GM19351 (cell line): ENCODE measurements around the gene ANAPC1.
"Not testable (repeated sequence)": the region's sequence is repeated elsewhere in the genome, so short reads cannot be mapped to it uniquely, and the experiment has no call there.

Experiments used
- ATAC-seq: cut with Tn5 transposase; IDR thresholded peaks from one replicate; pipeline ENCODE4 v1.9.1; 2021; ENCODE audit warnings: mild to moderate bottlenecking, moderate library complexity; ENCODE audit not compliant: unreplicated experiment

The ANAPC1 gene

DNA sequence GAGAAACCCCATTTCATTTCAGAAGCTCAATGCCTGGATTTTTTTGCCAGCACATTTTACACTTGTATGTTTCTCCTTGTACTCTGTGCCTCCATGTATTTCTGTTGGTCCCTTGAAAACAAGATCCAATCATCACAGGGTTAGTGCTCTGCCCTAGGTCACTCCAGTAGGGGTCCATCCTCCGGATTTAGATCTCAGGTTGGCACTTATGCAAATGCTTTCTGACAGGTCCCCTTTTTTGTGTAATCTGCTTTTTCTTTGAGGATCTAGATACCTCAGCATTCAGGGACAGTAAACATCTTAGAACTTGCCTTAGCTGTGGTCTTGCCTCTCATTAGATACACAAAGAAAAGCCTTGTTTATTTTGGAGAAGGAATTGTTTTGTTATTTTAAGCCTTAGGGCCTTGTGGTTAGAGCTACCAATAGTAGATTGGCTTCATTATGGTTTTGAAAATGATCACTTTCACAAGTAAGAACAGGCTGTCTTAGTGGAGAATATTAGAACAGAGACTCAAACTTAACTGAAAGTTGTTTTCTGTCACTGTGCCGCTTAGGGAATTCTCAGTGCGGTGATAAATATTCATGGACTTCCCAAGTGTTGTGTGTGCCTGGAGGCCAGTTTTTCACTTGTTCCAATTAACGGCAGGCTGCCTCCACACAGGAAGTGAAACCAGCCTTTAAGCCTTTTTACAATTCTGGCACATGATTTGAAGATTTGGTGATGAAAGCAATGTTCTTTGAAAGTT, 22.2 kb upstream of the ANAPC1 start:
- ATAC-seq, result no peak

DNA sequence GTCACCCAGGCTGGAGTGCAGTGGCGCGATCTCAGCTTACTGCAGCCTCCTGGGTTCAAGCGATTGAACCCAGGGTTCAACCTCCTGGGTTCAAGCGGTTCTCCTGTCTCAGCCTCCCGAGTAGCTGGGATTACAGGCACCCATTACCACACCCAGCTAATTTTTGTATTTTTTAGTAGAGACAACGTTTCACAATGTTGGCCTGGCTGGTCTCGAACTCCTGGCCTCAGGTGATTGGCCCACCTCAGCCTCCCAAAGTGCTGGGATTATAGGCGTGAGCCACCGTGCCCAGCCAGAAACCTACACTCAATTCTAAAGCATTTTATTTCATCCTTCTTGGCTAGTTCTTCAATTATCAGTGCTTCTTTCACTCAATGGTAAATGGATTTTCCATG, 21.5 kb upstream of the ANAPC1 start:
- not testable (repeated sequence) for ATAC-seq

DNA sequence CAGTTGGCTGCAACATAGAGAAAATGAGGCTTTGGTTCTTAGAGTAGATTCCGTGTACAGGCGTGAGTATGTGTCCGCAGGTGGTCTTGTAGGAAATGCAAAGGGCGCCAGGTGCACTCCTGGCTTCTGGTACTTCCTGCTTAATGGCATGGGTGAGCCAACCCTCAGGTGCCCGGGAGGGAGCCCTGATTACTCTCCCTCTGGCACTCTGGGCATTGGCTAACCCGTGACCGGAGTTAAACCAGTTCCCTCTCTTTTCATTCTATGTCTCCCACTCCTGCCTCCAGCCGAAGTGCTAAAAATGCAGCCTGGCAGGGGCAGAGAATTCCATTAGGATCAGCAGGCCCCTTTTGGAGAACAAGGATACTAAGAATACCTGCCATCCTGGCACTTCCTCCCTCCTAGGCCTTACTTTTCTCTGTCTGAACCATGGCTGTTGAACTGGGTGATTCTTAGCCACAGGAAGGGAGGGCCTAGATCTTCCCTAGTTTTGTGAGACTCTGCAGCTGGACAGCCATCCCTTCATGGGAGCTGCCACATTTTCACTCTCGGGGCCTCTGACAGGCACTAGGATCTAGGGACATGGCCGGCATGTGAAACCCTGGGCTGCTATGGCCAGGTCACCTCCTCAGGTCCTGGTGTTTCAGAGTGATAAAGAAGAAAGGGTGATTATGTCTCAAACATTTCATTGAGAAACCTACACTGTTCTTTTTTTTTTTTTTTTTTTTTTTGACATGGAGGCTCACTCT, 20.9 kb upstream of the ANAPC1 start:
- no peak for ATAC-seq

DNA sequence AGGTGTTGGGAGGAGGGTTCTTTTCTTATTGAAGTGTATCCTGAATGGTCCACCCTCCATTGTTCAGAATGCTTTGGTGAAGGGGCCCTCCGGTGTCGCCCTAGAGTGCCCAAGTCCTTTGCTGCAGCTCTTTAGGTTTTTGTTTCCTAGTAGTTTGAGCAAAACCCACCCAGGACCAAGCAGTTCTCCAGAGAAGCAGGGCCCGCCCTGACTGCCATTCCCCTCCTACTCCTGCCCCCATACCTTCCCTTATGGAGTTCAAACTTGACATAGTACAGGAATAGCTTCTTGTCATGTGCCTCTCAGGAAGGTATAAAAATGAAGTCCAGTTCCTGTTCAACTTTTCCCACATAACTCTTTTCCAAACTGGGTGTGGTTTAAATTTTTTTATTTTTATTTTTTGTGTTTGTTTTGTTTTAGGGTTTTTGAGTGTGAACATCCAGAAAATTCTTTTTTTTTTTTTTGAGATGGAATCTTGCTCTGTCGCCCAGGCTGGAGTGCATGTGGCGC, 20.0 kb upstream of the ANAPC1 start:
- ATAC-seq, result no peak

DNA sequence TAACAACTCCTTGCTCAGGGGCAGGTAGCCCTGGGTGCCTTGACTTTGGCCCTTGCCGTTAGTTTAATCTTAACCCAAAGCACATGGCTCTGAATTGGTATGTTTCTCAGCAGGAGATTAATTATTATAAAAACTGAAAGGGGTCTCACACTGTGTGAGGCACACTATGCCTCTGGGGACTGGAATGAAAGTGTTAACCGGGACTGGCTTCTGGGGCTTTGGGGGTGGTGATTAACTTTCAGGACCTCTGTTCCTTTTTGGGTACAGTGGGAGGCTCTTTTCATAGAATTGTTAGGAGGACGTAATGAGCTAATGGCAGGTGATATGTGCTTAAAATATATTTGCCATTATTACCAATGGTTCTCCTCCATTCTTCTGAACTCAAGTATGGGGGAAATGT, 19.5 kb upstream of the ANAPC1 start:
- no peak for ATAC-seq

DNA sequence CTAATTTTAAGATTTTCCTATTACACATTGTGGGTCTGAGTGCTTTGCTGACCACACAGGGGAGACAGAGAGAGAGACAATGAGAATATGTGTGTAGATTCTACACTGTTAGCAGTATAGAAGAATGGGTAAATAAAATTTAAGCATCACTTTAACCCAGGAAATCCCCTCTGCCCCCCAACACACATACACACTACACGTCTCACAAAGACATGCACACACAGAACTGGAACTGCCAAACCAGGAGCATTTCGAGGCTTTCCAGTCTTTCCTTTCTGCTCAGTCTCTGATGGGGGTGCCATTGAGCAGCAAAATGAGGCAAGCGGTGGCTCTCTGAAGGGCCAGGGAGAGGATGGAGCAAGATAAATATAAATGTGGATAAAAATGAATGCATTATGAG, 16.9 kb upstream of the ANAPC1 start:
- ATAC-seq, result no peak

DNA sequence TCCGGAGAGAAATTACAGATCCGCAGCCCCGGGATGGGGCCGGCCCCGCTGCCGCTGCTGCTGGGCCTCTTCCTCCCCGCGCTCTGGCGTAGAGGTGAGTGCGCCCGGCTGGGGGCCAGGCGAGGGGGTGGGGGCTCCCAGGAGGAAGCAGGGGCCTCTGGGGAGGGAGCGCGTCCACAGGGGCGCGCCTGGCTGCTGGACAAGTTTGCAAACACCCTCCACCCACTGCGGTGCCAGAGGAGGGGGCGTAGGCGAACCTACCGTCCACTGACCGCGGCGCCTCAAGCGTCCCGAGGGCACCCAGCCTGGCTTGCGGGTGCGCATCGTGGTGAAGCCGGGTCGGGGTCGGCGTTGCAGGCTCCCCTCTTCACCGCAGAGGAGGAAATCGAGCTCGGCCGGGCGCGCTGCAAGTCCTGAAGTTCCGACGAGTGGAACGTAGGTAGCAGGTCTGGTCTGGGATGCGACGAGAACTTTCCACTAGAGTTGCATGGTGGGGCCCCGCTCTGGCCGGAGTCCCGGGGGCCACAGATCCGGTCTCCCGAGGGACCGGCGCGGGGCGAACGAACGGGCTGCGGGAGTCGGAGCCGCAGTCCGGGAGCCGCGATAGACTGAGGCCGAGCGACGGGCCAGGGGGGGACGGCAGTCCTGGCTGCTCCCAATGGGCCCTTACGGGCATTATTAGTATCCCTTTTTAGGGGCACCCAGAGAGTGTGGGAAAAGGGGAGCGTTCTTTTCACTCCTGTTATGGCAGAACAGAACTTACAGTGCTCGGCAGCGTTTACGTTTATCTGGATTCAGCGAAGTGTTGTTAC, 14.9 kb upstream of the ANAPC1 start:
- ATAC-seq, result no peak

DNA sequence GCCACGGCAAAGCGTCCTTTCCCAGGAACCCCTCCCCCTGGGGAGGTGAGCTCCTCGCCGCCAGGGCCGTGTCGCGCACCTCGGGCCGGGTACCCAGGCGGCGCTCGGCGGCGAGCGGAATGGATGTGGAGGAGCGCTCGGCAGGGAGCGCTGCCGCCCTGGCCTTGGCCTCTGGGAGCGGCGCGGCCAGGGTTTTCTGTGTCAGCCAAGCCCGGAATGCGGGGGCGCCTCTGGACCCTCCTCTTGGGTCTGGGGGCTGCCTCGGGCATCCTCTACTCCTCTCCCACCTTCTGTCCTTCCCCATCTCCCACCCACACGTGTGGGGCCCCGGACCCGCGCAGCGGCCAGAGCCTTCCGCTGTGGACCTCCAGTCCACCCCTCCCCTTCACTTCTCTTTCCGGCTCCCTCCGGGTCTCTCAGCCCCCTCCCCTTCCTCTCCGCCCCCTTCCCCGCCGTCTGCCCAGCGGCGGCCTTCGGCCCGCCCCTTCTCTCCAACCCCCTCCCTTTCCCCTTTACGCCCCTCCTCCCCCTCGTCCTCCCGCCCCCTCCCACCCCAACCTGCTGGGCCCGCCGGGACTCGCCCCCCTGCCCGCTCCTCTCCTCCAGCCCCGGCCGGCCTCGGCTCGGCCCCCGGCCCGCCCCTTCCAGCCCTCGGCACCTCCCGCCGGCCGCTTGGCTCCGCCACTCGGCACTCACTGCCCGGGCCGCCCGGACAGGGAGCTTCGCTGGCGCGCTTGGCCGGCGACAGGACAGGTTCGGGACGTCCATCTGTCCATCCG, 14.1 kb upstream of the ANAPC1 start, which contains the start of gene MERTK:
Gene MERTK (plus strand): TSS at position 684 of the 779 bp plus-strand sequence. CDS start 129 bp downstream, outside the sequence.
- no peak for ATAC-seq

DNA sequence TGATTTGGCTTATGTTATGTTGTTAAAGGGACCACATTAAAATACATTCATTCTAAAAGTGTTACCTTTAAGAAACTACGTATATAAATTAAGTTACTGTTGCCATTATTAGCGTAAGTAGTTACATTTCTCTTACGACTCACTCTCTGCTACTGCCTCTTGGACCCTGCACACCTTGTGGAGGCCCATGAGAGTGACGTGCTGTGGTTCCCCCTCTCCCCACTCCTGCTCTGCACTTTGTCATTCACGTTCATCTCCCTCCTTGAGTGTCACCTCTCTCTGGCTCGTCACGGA, 13.6 kb upstream of the ANAPC1 start:
- no peak for ATAC-seq

DNA sequence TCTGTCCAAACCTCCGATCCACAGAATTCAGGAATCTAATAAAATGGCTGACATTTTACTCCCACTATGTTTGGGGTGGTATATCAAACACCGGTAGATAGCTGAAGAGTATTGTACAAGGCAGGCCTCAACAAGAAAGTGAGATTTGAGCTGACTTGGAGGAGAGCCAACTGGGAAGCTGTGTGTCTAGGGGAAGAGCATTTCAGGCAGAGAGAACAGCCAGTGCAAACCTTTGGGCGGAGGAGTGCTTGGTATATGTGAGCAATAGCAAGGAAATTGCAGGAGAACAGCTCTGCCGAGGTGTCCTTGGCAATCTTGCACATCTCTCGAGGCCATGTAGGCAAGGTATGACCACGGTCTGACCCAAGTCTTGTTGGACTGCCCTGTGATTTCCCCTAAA, 12.6 kb upstream of the ANAPC1 start:
- ATAC-seq, result no peak

DNA sequence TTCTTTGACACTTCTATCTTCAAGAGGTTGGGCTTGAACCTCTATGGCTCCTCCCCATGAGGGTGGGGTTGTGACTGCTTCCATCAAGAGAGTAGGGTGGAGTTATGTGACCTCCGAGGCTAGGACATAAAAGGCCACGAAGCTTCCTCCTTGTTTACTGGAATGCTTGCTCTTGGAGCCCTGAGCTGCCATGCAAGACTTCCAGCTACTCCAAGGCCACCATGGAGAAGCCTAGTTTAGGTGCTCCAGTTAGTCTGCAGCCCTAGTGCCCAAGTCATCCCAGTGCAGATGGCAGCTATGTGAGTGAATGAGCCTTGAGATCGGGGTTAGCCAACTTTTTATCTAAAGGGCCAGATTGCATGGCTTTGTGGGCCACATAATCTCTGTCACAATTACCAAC, 12.0 kb upstream of the ANAPC1 start:
- ATAC-seq, result no peak

DNA sequence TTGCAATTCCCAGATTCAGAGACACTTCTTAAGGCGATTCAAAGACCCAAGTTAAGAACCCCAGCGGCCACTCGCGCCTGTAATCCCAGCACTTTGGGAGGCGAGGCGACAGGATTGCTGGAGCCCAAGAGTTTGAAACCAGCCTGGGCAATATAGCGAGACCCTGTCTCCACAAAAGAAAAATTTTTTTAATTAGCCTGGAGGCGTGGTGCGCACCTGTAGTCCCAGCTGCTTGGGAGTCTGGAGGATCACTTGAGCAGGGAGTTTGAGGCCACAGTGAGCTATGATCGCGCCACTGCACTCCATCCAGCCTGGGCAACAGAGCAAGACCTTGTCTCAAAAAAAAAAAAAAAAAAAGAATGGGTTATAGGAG, 585 bp upstream of the ANAPC1 start:
- ATAC-seq, result no peak

DNA sequence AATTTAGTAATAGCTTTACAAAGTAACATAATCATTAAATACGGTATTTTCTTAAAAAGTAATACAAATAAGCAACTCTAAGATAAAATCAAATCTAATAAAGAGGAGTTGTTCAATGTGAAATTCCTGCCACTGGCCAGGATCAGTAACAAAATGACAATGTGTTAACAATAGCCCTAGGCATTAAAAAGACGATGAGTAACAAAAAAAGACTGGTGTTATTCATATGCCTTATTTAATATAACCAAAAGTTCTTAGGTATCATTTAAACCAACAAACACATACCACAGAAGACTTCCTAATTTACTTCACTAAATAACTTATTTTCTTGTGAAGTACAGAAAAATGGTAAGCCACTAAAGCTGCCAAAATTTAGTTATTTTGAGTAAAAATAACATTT, 11.2 kb downstream of the ANAPC1 start:
- ATAC-seq, result not testable (repeated sequence)

DNA sequence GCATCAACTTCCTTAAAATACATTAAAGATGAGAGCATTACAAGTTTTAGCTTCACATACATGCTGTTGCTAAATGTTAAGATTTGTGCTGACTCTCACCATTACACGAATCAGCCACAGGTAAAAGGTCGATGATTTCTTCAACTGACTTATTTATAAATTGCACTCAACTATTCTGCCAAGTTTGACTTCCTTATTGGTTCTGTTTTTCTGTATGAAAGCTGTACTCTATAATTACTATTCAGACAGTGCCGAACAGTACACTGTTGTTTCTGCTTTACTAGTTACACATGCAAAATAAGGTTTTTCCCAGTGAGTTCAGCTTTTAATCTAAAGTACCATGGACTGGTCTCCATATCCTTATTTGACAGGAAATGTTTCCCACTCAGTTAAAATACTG, 18.9 kb downstream of the ANAPC1 start:
- ATAC-seq, result not testable (repeated sequence)

DNA sequence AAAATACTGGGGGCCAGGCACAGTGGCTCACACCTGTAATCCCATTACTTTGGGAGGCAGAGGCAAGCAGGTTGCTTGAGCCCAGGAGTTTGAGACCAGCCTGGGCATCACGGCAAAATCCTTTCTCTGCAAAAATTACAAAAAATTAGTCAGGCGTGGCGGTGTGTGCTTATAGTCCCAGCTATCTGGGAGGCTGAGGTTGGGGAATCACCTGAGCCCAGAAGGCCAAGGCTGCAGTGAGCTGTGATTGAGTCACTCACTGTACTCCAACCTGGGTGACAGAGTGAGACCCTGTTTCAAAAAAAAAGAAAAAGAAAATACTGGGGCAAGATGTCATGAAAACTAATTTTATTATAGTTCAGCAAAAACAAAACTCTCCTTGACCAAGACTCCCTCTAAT, 24.0 kb downstream of the ANAPC1 start:
- not testable (repeated sequence) for ATAC-seq

DNA sequence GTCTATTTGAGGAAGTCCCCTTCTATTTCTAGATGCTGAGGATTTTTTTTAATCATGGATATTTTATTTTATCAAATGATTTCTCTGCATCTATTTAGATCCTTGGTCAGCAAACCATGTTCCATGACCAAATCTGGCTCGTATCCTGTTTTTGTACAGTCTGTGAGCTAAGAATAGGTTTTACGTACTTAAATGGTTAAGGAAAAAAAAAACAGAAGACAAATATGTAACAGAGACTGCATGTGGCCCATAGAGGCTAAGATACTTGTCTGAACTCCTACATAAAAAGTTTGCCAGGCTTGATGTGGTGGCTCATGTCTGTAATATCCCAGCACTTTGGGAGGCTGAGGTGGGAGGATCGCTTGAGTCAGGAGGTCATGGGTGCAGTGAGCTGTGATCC, 31.4 kb downstream of the ANAPC1 start:
- not testable (repeated sequence) for ATAC-seq

DNA sequence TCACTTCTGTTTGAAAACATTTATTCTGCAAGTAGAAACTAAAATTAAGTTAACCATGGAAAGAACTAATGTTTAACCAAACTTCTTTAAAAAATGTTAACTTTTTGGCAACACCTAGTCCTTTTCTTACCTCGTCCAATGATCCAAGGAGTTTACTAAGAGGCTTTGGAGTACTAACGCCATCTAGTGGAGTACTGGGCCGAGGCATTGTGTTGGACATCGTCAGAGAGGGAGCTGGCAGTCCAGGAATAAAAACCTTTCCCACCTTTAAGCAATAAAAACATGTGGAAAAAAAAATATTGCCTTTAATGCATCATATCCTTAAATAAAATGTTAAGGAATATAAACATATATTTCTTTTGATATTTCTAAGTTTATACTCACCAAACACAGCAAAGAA, 33.3 kb downstream of the ANAPC1 start:
- not testable (repeated sequence) for ATAC-seq

DNA sequence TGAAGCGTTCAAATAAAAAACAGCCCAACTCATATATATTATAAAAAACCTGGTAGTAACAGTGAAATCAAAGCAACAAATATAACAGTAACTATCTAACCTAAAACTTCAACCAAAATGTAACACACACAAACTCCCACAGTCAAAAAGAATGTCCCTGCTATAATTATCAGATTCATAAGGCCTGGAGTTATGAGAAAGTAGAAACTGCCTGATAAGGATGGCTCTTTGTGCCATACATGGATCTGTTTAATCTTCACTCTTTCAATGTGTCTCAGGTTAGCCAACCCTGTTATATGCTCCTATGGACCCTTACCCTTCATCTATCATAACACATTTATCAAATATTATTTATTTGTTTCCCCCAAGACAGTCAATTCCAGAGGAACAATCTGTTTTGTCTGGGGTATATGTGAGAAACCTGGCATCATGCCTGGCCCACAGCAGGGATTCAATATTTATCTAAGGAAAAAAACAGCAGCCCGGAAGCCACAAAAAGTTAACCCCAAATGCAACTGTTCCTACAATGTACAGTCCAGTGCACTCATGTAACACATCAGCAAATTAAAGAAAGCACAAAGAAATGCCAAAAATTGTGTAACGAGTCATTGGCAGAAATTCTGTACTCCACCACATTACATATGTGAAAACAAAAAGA, 44.2 kb downstream of the ANAPC1 start:
- not testable (repeated sequence) for ATAC-seq

DNA sequence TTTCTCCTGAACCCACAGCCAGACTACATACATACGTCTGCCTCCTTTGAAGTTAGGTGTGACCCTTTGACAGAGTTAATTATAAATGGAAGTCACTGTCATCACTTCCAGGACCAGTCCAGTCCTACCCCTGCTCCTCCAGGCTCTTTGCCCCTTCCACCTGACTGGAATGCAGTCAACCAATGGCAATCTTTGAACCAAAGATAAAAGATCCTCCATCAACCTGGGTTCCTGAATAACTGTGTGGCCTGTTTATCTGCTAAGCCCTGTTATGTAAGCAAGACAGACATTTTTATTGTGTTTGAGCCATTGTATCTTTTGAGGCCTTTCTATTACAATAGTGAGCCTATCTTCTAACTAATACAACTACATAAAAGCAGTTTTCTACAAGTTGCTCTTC, 45.0 kb downstream of the ANAPC1 start:
- ATAC-seq, result not testable (repeated sequence)

DNA sequence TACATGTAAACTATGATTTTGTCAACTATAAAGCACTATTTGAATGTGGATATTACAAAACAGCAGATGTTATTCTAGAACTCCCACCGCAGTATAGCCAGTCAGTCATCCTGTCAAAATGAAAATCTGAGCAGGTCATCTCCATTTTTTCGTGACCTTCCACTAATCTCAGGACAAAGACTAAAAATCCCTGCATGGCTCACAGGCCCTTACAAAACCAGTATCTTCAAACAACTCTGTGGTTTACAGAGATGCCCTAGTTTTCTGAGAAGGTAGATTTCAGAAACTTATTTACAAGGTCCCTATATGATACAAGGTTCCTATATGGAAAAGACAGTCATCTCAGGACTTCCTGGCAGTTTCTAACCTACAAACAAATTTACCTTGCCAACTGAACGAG, 49.8 kb downstream of the ANAPC1 start:
- ATAC-seq, result not testable (repeated sequence)
